ENCODE measurements around the gene CLK2.
"Not testable (repeated sequence)": the region's sequence is repeated elsewhere in the genome, so short reads cannot be mapped to it uniquely, and the experiment has no call there.

The CLK2 gene

DNA sequence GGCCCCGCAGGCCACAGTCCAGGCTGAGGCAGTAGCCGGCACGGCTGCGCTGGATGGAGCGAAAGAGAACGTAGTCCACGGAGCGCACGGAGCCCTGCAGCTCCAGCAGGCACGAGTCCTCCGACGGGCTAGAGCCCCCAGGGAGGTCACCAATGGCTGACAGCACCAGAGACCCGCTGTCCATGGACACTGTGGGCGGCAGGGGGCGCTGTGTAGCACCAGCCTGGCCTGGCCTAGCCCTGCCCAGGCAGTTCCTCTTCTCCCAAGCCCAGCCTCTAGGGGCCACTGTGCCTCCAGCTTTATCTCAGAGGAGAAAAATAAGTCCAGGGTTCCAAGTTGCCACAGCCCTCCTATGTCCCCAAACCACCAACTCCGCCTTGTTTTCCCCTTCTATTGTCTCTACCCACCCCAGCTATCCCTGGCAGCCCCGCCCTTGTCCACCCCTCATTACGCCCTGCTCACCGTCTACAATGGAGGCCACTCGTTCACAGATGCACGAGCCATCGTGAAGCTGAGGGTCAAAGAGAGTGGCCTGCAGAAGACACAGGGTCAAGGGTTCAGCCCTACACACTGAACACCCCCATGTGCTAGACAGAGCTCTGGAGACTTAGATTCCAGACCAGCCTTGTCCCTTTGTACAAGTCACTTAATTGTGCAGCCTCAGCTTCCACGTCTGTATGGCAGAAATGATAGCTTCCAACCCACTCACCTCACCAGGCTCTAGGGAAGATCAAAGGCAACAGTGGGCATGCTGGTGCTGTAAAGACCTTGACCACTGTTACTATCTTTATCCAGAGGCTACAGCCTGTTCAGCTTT, 22.5 kb downstream of the CLK2 start:
- H3K9ac ChIP-seq (ENCODE audit: low read depth, low read length), result peak overlapping the region; percentile 74; the same call in 1 of the 2 replicates

DNA sequence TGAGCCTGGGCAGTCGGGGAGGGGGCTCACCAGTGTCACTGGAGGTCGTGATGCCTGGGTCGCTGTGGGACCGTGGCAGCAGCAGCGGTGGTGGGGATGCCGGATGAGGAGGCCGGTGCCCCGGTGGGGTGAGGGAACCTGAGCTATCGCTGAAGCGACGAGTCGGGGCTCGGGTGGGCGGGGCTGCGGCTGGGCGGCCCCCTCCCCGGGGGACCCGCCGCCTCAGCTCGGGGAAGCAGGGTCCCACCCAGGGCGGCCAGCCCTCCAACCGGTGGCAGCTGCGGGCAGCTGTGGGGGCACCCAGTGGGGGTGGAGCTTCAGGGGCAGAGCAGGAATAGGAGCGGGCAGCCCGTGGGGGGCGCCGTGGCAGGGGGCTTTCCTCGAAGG, 23.1 kb downstream of the CLK2 start:
- peaks cover 3% of the 10 kb centered on the region; the same call in 1 of the 2 replicates for H3K4me1 ChIP-seq (ENCODE audit: insufficient read depth, low read length)
- no peaks in the 10 kb centered on the region for H3K9me3 ChIP-seq (ENCODE audit: control insufficient read depth, insufficient read depth, low read length)
- peak overlapping the region; percentile 74; the same call in 1 of the 2 replicates for H3K9ac ChIP-seq (ENCODE audit: low read depth, low read length)
- H3K36me3 ChIP-seq (ENCODE audit: insufficient read depth, low read length), result no peaks in the 10 kb centered on the region; the same call in 1 of the 2 replicates

More for the DNA sequence above, 22.5 kb downstream of the CLK2 start:
- H3K4me1 ChIP-seq (ENCODE audit: insufficient read depth, low read length), result peaks cover 3% of the 10 kb centered on the region; the same call in 1 of the 2 replicates
- H3K9me3 ChIP-seq (ENCODE audit: control insufficient read depth, insufficient read depth, low read length), result no peaks in the 10 kb centered on the region
- H3K36me3 ChIP-seq (ENCODE audit: insufficient read depth, low read length), result no peaks in the 10 kb centered on the region; the same call in 1 of the 2 replicates

DNA sequence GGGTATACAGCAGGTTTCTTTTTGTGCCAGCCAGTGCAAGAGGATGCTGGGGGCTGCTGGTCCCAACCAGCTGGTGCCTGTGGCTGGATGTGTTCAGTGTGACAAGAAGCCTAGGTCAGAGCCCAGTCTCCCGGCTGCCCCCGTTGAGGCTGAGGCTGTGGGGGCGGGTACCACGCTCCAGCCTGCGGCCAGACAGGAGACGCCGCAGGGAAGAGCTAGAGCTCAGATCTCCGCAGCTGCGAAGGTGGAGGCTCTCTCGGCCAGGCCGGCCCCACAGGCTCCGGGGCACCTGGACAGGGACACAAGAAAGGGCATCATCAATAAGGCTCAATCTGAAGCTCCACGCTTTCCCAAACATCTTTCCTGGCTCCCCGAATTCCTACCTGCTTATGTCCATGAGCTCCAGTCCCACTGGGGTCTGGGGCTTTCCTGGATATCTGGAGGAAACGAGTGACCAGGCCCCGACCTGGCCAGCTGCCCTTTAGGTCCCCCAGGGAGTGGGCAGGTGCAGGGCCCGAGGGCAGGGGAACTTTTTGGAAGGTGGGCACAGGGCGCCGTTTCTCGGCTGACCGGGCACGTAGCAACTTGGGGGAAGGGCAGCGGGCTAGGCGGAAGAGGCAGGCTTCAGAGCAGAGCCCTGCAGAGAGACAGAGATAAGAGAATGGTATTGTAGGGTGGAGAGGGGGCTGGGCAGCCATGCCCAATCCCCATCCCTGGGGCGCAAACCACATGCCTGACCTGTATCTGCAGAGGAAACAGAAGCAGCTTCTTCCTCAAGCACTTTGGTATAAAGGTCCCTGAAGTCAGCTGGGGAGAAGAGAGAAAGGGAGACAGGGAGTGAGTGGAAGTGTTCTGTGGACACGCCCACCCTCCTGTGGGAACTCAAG, 25.4 kb downstream of the CLK2 start:
- Histone ChIP-seq H3K36me3 (ENCODE audit: insufficient read depth, low read length) (no peaks in the 10 kb centered on the region; the same call in 1 of the 2 replicates), H3K4me1 (ENCODE audit: insufficient read depth, low read length) (peaks cover 9% of the 10 kb centered on the region; the same call in 1 of the 2 replicates), H3K9ac (ENCODE audit: low read depth, low read length) (no peak overlapping the region), H3K9me3 (ENCODE audit: control insufficient read depth, insufficient read depth, low read length) (no peaks in the 10 kb centered on the region)

DNA sequence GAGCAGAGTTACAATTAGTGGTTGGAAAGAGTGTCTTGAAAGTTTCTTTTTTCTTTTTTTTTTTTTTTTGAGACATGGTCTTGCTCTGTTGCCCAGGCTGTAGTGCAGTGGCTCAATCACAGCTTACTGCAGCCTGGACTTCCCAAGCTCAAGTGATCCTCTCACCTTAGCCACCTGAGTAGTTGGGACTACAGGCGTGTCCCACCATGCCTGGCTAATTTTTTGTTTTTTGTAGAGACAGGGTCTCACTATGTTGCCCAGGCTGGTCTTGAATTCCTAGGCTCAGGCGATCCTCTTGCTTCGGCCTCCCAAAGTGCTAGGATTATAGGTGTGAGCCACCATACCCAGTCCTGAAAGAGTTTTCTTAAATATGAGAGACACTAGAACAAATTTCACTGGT, 26.5 kb downstream of the CLK2 start:
- not testable (repeated sequence) for H3K36me3 ChIP-seq (ENCODE audit: insufficient read depth, low read length); H3K9me3 ChIP-seq (ENCODE audit: control insufficient read depth, insufficient read depth, low read length); H3K4me1 ChIP-seq (ENCODE audit: insufficient read depth, low read length); H3K9ac ChIP-seq (ENCODE audit: low read depth, low read length)

DNA sequence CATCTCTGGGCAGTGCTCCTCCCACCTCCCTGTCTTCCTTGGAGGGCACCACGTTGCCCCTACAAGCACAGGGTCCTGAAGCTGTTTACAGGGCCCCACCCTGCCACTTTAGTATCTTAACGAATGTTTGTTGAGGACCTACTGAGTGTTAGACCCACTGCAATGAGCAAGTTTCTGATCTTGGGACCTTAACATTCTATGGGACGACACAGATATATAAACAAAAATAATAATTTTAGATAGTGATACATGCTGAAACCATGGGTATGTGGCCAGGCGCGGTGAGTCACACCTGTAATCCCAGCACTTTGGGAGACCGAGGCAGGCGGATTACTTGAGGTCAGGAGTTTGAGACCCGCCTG, 28.2 kb downstream of the CLK2 start:
- H3K9ac ChIP-seq (ENCODE audit: low read depth, low read length), result peak overlapping the region; percentile 31
- H3K9me3 ChIP-seq (ENCODE audit: control insufficient read depth, insufficient read depth, low read length), result no peaks in the 10 kb centered on the region
- peaks cover 5% of the 10 kb centered on the region; the same call in 1 of the 2 replicates for H3K4me1 ChIP-seq (ENCODE audit: insufficient read depth, low read length)
- no peaks in the 10 kb centered on the region; the same call in 1 of the 2 replicates for H3K36me3 ChIP-seq (ENCODE audit: insufficient read depth, low read length)

DNA sequence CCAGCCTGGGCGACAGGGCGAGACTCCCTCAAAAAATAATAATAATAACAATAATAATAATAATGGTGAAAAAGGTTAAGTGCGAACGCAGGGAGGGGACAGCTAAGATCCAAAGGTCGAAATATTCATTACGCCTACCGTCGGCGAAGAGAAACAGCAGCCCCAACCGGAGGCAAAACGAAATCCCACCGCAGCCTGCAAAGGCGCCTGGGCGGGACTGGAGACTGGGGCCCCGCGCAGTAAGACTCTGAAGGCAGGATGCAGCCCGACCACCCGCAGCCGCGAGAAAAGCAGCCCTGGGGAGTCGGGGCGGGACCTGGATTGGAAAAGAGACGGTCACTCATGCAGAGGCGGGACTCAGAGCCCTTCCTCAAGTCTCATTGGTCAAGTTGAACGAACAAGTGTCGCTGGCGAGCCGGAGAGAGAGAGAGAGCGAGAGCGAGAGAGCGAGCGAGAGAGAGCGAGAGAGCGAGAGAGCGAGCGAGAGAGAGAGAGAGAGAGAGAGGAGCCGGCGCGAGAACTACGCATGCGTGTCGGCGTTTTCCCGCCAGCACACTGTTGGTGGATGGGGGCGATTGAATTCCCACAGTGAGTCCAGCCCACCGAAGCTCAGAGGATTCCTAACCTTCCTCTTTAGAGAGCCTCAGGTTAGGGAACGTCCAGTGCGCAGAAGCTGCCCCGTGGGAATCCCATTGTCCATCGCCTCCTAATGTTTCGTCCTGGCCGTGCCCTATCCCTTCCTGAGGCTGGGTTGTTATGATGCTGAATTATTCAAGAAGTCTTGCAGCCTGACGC, 28.7 kb downstream of the CLK2 start:
- Histone ChIP-seq H3K9ac (ENCODE audit: low read depth, low read length) (peak overlapping the region; percentile 31), H3K36me3 (ENCODE audit: insufficient read depth, low read length) (no peaks in the 10 kb centered on the region; the same call in 1 of the 2 replicates), H3K9me3 (ENCODE audit: control insufficient read depth, insufficient read depth, low read length) (no peaks in the 10 kb centered on the region), H3K4me1 (ENCODE audit: insufficient read depth, low read length) (peaks cover 5% of the 10 kb centered on the region; the same call in 1 of the 2 replicates)

DNA sequence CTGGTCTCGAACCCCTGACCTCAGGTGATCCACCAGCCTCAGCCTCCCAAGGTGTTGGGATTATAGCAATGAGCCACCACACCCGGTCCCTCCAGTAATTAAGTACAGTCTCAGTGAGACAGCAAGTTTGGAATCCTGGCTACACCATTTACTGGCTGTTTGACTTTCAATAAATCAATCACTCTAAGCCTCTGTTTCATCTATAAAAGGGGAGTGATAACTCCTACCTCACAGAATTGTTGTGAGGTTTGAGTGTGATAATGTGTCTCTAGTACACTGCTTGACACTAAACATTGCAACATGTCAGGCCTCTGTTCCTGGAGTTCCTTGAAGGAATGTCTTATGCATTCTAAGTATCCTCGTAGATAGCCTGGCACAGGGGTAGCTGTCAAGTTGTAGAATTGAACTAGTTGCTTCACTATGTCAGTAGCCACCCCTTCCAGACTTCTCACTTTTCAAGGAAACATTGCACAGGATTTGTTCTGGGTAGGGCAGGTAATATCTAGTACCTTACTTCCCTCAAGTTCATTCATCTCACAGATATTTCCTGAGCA, 30.4 kb downstream of the CLK2 start:
- H3K36me3 ChIP-seq (ENCODE audit: insufficient read depth, low read length), result no peaks in the 10 kb centered on the region
- peaks cover 5% of the 10 kb centered on the region; the same call in 1 of the 2 replicates for H3K4me1 ChIP-seq (ENCODE audit: insufficient read depth, low read length)
- peak overlapping the region; percentile 31; the same call in 1 of the 2 replicates for H3K9ac ChIP-seq (ENCODE audit: low read depth, low read length)
- no peaks in the 10 kb centered on the region for H3K9me3 ChIP-seq (ENCODE audit: control insufficient read depth, insufficient read depth, low read length)

DNA sequence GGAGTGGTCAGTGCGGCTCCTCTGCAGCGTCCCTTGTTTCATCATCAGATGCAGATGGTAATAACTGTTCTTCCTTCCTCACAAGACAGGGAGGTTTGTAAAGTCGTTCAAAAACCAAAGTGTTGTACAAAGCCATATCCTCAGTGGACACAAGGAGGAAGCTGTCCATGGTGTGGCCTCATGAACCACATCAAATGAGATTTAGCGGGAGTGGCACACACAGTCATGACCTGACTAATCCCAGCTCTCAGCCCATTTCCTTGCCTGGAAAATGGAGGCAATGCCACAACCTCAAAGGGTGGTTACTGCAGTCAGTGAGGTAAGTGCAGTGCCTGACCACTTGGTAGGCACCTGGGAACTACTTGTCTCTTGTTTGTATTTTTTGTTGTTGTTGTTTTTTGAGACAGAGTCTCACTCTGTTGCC, 31.5 kb downstream of the CLK2 start:
- Histone ChIP-seq H3K9ac (ENCODE audit: low read depth, low read length) (no peak overlapping the region), H3K4me1 (ENCODE audit: insufficient read depth, low read length) (peaks cover 5% of the 10 kb centered on the region; the same call in 1 of the 2 replicates), H3K9me3 (ENCODE audit: control insufficient read depth, insufficient read depth, low read length) (no peaks in the 10 kb centered on the region), H3K36me3 (ENCODE audit: insufficient read depth, low read length) (no peaks in the 10 kb centered on the region)

DNA sequence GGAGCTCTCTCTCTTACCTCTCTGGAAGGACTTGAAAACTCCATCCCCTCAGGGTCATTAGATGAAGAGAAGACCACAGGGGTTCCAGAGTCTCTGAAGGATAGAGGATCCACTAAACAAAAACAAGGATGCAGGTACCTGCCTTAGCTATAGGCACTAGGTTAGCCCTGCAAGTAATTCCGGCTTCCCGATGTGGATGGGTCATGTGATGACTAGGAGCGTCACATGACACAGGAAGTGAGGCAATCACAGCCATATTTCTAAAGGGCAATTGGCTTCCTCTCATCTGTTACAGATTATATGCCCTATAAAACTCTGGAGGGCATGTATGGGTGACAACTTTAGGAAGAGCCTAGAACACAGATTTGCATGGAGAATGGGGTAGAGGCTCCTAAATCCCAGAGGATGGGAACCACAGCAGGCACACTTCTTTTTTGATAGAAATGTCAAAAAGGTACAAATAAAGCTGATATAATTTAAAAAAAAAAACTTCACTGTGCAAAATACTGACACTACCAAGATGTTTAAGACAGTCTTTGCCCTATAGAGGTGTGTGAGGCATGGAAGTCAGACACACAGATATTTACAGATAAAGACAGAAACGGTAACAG, 32.1 kb downstream of the CLK2 start:
- peaks cover 5% of the 10 kb centered on the region; the same call in 1 of the 2 replicates for H3K4me1 ChIP-seq (ENCODE audit: insufficient read depth, low read length)
- H3K9ac ChIP-seq (ENCODE audit: low read depth, low read length), result no peak overlapping the region; the same call in 1 of the 2 replicates
- H3K9me3 ChIP-seq (ENCODE audit: control insufficient read depth, insufficient read depth, low read length), result no peaks in the 10 kb centered on the region
- no peaks in the 10 kb centered on the region for H3K36me3 ChIP-seq (ENCODE audit: insufficient read depth, low read length)

DNA sequence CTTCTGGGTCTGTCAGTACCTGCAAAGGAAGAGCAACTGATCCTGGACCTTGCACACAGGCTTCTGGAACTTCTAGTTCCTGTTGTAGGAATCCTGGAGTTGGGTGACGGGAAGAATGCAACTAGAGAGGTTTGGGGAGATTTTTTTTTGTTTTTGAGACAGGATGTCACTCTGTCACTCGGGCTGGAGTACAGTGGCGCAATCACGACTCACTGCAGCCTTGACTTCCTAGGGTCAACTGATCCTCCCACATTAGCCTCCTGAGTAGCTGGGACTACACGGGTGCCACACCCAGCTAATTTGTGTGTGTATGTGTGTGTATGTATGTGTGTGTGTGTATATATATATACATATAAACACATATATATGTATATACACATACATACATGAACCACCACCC, 36.9 kb downstream of the CLK2 start:
- no peaks in the 10 kb centered on the region for H3K36me3 ChIP-seq (ENCODE audit: insufficient read depth, low read length)
- no peaks in the 10 kb centered on the region for H3K4me1 ChIP-seq (ENCODE audit: insufficient read depth, low read length)
- no peaks in the 10 kb centered on the region for H3K9me3 ChIP-seq (ENCODE audit: control insufficient read depth, insufficient read depth, low read length)
- no peak overlapping the region for H3K9ac ChIP-seq (ENCODE audit: low read depth, low read length)

DNA sequence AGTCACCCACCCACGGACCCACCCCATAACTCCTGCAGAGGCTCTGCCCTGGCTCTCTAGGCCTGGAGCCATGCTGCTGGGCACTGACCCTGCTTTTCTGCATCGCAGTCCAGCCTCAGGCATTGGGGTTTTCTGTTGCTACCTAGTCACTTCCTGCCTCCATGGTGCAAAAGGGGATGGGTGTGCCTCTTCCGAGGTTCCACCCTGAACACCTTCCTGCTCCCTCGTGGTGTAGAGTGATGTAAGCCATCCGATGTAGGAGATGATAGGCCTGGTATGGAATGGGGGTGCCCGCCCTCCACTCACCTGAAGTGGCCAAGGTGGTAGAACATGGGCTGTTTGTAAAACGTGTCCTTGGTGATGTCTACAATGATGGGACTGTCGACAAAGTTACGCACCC, 37.9 kb downstream of the CLK2 start:
- not testable (repeated sequence) for H3K36me3 ChIP-seq (ENCODE audit: insufficient read depth, low read length); H3K9me3 ChIP-seq (ENCODE audit: control insufficient read depth, insufficient read depth, low read length); H3K9ac ChIP-seq (ENCODE audit: low read depth, low read length); H3K4me1 ChIP-seq (ENCODE audit: insufficient read depth, low read length)

DNA sequence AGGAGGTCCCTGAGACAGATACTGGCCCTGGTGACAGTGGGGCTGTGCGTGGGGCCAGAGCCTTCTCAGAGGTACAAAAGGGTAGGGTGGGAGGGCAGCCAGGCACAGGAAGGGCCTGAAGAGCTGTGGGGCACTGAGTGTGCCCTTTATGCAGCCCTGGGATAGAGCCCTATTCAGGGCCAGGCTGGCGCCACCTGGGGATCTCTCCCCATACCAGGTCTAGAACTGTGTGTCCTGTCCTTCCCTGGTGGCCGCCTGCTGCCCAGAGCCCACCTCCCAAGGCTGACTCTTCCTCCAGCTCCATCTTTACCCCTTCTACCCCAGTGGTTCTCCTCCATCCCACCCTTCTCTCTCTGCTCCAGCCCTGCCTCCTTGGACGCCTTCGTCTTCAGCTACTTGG, 39.8 kb downstream of the CLK2 start:
- H3K9me3 ChIP-seq (ENCODE audit: control insufficient read depth, insufficient read depth, low read length); H3K36me3 ChIP-seq (ENCODE audit: insufficient read depth, low read length); H3K4me1 ChIP-seq (ENCODE audit: insufficient read depth, low read length): not testable (repeated sequence)

More for the DNA sequence above, 39.8 kb downstream of the CLK2 start:
- H3K9ac ChIP-seq (ENCODE audit: low read depth, low read length), result not testable (repeated sequence)
